DOHH2 (cell line): Measurements from ENCODE around the gene SLC6A3.

Experiments
- H3F3A ChIP-seq: fragments of 200-600 bp; sonication (generic), shearing (Covaris generic); 2 replicates; pipeline ENCODE4 v1.6.0; 2016; ENCODE audit warnings: antibody characterized with exemption, mild to moderate bottlenecking; ENCODE audit not compliant: control insufficient read depth, insufficient read depth
- H3K27ac ChIP-seq: fragments of 200-600 bp; sonication (generic); 2 replicates; pipeline ENCODE4 v1.5.1; 2014; ENCODE audit warnings: low read depth, mild to moderate bottlenecking, low read length, moderate library complexity
- H3K27me3 ChIP-seq: fragments of 200-600 bp; sonication (generic); 2 replicates; pipeline ENCODE4 v1.6.1; 2014; ENCODE audit warnings: mild to moderate bottlenecking, low read length, mixed read lengths; ENCODE audit not compliant: control insufficient read depth
- H3K36me3 ChIP-seq: fragments of 200-600 bp; sonication (generic); 2 replicates; pipeline ENCODE4 v1.6.1; 2014; ENCODE audit warnings: mild to moderate bottlenecking, low read length, moderate library complexity, mixed read lengths; ENCODE audit not compliant: control insufficient read depth
- H3K4me1 ChIP-seq: fragments of 200-600 bp; sonication (generic); 2 replicates; pipeline ENCODE4 v1.6.1; 2014; ENCODE audit warnings: mild to moderate bottlenecking, low read length, mixed read lengths; ENCODE audit not compliant: control insufficient read depth
- H3K4me2 ChIP-seq: fragments of 200-600 bp; sonication (generic); 2 replicates; pipeline ENCODE4 v1.6.0; 2014; ENCODE audit warnings: mild to moderate bottlenecking, low read length, moderate library complexity
- H3K4me3 ChIP-seq: fragments of 200-600 bp; sonication (generic); 2 replicates; pipeline ENCODE4 v1.5.1; 2014; ENCODE audit warnings: mild to moderate bottlenecking, low read length, mixed read lengths
- H3K79me2 ChIP-seq: fragments of 200-600 bp; sonication (generic); 2 replicates; pipeline ENCODE4 v1.6.1; 2014; ENCODE audit warnings: mild to moderate bottlenecking, low read length, mixed read lengths; ENCODE audit not compliant: control insufficient read depth
- H3K9me2 ChIP-seq: fragments of 200-600 bp; sonication (generic); replicated peaks from 2 replicates; pipeline ENCODE4 v1.6.1; 2014; ENCODE audit warnings: mild to moderate bottlenecking, low read length, mixed read lengths; ENCODE audit not compliant: control insufficient read depth
- H3K9me3 ChIP-seq: fragments of 200-600 bp; sonication (generic); 2 replicates; pipeline ENCODE4 v1.6.1; 2014; ENCODE audit warnings: antibody characterized with exemption, low read length, mixed read lengths; ENCODE audit not compliant: control insufficient read depth, insufficient read depth
- H4K20me1 ChIP-seq: fragments of 200-600 bp; sonication (generic); 2 replicates; pipeline ENCODE4 v1.6.0; 2014; ENCODE audit warnings: low read depth, mild to moderate bottlenecking, antibody characterized with exemption, low read length, moderate library complexity; ENCODE audit not compliant: control insufficient read depth, insufficient read depth
- EZH2phosphoT487 ChIP-seq: fragments of 200-600 bp; sonication (generic); IDR thresholded peaks from 2 replicates; pipeline ENCODE4 v1.6.1; 2017; ENCODE audit warnings: borderline replicate concordance, mild to moderate bottlenecking, antibody characterized with exemption, low read length, moderate library complexity, mixed read lengths
- TF ChIP-seq, protein P1 (sequence below): fragments of 200-600 bp; sonication (generic); IDR thresholded peaks from one replicate; pipeline ENCODE4 v1.5.1; 2014; ENCODE audit warnings: antibody characterized with exemption, mild to moderate bottlenecking, low read depth, low read length; ENCODE audit not compliant: poor library complexity, severe bottlenecking

SLC6A3 gene

DNA sequence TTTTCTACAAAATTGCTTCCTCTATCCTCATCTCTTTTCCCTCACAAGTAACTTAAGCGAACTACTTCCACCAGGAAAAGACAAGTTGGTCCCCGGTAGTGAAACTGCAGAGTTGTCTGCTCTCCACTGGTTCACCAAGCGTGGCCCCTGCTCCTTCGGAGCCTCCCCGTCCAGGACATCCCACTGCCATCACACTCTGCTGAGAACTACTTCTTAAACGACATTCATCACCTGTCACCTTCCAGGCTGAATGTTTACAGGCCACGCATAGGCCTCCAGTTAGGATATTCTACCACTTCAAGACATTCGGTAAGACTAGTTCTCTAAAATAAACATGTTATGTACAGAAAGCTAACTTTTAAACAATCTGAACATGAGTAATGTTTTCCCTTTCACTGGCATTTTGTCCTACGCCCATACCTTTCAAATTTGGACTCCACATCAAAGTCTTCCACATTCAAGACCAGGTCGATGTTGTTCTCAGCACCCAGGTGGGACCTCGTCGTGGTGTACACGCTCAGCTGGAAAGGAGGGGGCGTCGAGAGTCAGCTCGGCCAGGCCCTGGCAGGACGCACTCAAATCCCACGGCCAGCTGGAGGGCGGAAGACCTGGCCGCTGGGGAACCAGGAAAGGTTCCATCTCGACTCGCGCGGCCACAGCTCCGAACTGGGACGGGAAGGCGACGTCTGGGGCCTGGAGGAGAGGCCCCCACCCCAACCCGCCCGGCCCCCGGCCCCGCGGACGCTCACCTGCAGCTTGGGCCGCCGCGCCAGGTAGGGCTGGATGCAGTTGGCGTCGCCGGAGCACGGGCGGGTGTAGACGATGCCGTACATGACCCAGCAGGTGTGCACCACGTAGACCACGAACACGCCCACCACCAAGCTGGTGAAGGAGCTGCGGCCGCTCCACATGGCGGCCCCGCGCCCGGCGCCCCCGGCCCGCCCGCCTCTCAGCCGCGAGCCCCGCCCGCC is 101.0 kb downstream of the SLC6A3 start:
- peak overlapping the region; percentile 88 for H3K27ac ChIP-seq
- no peak for TF ChIP-seq EZH2phosphoT487
- TF ChIP-seq, protein P1, sequence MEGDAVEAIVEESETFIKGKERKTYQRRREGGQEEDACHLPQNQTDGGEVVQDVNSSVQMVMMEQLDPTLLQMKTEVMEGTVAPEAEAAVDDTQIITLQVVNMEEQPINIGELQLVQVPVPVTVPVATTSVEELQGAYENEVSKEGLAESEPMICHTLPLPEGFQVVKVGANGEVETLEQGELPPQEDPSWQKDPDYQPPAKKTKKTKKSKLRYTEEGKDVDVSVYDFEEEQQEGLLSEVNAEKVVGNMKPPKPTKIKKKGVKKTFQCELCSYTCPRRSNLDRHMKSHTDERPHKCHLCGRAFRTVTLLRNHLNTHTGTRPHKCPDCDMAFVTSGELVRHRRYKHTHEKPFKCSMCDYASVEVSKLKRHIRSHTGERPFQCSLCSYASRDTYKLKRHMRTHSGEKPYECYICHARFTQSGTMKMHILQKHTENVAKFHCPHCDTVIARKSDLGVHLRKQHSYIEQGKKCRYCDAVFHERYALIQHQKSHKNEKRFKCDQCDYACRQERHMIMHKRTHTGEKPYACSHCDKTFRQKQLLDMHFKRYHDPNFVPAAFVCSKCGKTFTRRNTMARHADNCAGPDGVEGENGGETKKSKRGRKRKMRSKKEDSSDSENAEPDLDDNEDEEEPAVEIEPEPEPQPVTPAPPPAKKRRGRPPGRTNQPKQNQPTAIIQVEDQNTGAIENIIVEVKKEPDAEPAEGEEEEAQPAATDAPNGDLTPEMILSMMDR = no peak
- peaks cover 51% of the 10 kb centered on the region for H3K36me3 ChIP-seq
- peak overlapping the region; percentile 90 for H3K4me3 ChIP-seq
- peak overlapping the region; percentile 99 for H3K4me2 ChIP-seq
- peaks cover 66% of the 10 kb centered on the region for H3K79me2 ChIP-seq
- H3F3A ChIP-seq = peaks cover 18% of the 10 kb centered on the region
- peaks cover 7% of the 10 kb centered on the region; the same call in 1 of the 2 replicates for H4K20me1 ChIP-seq
- H3K9me3 ChIP-seq = no peaks in the 10 kb centered on the region
- peaks cover 44% of the 10 kb centered on the region for H3K4me1 ChIP-seq
- H3K9me2 ChIP-seq = no peaks in the 10 kb centered on the region
- H3K27me3 ChIP-seq = no peaks in the 10 kb centered on the region

DNA sequence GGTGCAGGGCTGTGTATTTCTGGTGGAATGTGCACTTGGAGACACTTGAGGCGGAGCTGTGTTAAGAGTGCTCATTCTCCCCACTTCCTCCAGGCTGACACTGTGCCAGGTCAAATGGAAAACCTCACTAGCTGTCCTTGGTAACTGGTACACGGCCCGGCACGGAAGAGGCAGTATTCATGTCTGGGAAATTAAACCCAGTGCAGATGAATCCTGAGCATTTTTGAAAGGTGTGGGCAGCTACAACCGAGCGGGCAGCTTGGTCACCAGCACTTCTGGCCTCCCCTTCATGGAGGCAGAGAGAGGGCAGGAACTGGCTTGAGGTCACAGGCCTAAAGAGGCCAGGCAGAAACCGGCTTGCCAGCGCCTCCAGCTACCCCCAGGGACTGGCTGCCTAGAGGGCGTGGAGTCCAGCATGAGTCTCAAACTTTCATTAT is 101.9 kb downstream of the SLC6A3 start:
- Histone ChIP-seq H3K79me2 (peaks cover 74% of the 10 kb centered on the region), H3K9me2 (no peaks in the 10 kb centered on the region), H3K36me3 (peaks cover 59% of the 10 kb centered on the region), H3F3A (peaks cover 18% of the 10 kb centered on the region), H3K9me3 (no peaks in the 10 kb centered on the region), H3K27ac (peak overlapping the region; percentile 88), H3K4me2 (peak overlapping the region; percentile 99), H3K4me1 (peaks cover 50% of the 10 kb centered on the region), H4K20me1 (peaks cover 7% of the 10 kb centered on the region; the same call in 1 of the 2 replicates), H3K27me3 (no peaks in the 10 kb centered on the region), H3K4me3 (peak overlapping the region; percentile 90)
- TF ChIP-seq, protein P1 = peak; percentile 19
- TF ChIP-seq EZH2phosphoT487 = no peak
